ENCODE results near the gene KDELR1.

GRCh38 chr19:48364598-48365348 is 26.6 kb downstream of the KDELR1 start:
- TF ChIP-seq CTCF (conservative IDR thresholded peaks at IDR 0.05) (no peak), ZFX (IDR thresholded peaks at IDR 0.05) (no peak)

All from C4-2B (cell line).